ENCODE measurements around the gene KDM3B. TPM values are rescaled to one million over a fixed set of nuclear protein-coding genes. Genes with fewer than 3 reads are reported as not detected.
"Not testable (repeated sequence)": the region's sequence is repeated elsewhere in the genome, so short reads cannot be mapped to it uniquely, and the experiment has no call there.

KDM3B gene, protein sequence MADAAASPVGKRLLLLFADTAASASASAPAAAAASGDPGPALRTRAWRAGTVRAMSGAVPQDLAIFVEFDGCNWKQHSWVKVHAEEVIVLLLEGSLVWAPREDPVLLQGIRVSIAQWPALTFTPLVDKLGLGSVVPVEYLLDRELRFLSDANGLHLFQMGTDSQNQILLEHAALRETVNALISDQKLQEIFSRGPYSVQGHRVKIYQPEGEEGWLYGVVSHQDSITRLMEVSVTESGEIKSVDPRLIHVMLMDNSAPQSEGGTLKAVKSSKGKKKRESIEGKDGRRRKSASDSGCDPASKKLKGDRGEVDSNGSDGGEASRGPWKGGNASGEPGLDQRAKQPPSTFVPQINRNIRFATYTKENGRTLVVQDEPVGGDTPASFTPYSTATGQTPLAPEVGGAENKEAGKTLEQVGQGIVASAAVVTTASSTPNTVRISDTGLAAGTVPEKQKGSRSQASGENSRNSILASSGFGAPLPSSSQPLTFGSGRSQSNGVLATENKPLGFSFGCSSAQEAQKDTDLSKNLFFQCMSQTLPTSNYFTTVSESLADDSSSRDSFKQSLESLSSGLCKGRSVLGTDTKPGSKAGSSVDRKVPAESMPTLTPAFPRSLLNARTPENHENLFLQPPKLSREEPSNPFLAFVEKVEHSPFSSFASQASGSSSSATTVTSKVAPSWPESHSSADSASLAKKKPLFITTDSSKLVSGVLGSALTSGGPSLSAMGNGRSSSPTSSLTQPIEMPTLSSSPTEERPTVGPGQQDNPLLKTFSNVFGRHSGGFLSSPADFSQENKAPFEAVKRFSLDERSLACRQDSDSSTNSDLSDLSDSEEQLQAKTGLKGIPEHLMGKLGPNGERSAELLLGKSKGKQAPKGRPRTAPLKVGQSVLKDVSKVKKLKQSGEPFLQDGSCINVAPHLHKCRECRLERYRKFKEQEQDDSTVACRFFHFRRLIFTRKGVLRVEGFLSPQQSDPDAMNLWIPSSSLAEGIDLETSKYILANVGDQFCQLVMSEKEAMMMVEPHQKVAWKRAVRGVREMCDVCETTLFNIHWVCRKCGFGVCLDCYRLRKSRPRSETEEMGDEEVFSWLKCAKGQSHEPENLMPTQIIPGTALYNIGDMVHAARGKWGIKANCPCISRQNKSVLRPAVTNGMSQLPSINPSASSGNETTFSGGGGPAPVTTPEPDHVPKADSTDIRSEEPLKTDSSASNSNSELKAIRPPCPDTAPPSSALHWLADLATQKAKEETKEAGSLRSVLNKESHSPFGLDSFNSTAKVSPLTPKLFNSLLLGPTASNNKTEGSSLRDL (N-terminal part only)
- total RNA-seq (2014; rRNA removed; shearing (Covaris generic)) = 20.7 and 24.0 TPM in 2 replicates

DNA sequence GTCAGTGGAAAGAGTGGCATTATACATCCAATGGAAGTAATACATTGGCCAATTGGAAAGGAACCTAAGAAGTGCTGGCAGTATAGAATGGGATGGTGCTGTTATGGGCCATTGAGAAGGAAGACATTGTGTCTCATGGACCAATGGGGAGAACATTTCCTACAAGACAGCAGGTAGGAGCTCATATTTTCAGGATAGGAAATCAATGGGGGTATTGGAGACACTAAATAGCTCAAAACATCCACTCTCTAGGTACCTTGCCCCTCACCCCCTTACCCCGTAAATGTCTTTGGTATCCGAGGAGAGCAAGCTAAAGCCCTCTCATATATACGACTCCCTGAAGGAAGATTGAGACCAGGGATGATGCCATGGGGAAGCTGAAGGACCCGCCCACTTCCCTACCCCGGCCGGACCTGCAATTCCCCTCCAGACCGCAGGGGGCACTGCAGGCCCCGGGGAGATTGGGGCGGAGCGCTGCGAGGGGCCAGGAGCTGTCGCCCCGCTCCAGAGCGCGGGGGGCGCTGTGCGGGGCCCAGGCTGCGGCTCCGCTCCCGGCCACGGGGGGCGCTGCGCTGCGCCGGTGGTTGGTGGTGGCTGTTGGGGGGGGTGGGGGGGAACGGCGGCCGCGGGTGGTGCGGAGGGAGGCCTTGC, at the start of gene KDM3B:
Gene KDM3B, plus strand, starts transcription at position 615 of the 651 bp plus-strand sequence. CDS start 111 bp downstream, outside the sequence.
- DNase-seq (ENCODE audit: low read depth) = peak; percentile 75

DNA sequence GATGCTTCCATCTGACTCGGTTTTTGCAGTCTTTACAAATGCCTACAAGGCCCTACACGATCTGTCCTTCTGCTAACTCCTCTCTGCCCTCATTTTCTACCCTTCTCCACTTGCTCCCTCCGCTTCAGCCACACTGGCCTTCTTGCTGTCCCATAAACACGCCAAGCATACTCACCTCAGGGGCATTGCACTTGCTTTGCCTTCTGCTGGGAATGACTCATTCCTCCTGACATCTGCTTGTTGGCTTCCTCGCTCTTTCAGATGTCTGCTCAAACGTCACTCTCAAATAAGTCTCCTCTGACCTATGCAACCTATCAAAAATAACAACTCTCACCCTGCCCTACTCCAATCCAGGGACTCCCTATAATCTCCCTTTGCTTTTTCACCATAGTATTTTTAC, 49.1 kb upstream of the KDM3B start:
- DNase-seq (ENCODE audit: low read depth) = peak; percentile 61

DNA sequence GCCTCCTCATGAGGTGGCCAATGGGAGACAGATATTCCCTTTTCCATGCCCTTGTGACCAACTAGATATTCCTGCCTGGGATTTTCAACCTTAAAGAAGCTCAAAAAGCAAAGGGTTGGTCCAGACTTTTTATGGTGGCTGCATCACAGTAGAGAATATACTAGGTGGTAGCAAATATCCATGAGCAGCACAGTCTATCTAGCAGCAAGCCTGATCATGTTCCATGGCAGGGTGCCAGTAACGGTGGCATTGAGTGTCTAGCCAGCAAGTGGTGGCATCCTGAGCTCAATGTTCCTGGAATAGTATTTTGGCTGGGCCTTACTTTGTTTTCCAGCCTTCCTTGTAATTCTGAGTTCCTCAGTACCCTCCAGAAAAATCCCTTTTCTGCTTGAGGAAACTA, 46.7 kb upstream of the KDM3B start:
- no peak for DNase-seq (ENCODE audit: low read depth)

- no peak for DNase-seq (ENCODE audit: low read depth)
Measured at GRCh38 chr5:138315751-138316278, 36.7 kb upstream of the KDM3B start.

GRCh38 chr5:138316355-138316754, 36.1 kb upstream of the KDM3B start:
- no peak for DNase-seq (ENCODE audit: low read depth)

- not testable (repeated sequence) for DNase-seq (ENCODE audit: low read depth)
Measured at GRCh38 chr5:138318211-138318610, 34.3 kb upstream of the KDM3B start.

- peak; percentile 20 for DNase-seq (ENCODE audit: low read depth)
Measured at GRCh38 chr5:138330813-138331448, 21.6 kb upstream of the KDM3B start.

GRCh38 chr5:138331449-138332368, 20.8 kb upstream of the KDM3B start, which contains the start of gene CDC25C:
Gene CDC25C, minus strand, starts transcription at chr5:138331804. Its CDS starts 624 bp downstream, at chr5:138331180.
- DNase-seq (ENCODE audit: low read depth) = peak; percentile 99

DNA sequence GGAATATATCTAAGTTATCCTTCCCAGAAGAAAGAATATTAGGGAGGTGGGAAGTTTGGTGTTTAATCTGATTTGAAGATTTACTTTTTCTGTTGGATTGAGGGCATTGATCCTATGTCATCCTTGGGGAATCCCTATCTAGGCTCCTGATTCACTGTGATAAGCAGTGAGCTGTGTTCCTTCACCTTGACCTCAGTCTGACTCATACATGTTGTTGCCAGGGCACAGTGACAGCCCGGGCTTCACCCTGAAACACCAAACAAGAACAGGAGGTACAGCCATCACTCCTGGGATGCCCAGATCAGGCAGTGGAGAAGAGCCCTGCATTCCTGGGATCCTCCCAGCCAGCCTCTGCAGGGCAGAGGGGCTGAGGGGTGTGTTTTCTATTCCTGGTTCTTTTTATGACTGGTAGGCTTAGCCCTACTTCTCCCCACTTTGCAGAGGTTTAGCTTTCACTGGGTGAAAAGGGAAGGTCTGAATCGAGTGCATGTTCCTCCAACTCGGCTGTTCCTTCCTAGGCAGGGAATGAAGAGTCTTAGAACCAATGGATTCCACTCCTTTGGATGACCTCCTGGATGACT, 17.5 kb upstream of the KDM3B start:
- peak; percentile 35 for DNase-seq (ENCODE audit: low read depth)

- peak; percentile 87 for DNase-seq (ENCODE audit: low read depth)
Measured at GRCh38 chr5:138336952-138337684, 15.4 kb upstream of the KDM3B start.

DNA sequence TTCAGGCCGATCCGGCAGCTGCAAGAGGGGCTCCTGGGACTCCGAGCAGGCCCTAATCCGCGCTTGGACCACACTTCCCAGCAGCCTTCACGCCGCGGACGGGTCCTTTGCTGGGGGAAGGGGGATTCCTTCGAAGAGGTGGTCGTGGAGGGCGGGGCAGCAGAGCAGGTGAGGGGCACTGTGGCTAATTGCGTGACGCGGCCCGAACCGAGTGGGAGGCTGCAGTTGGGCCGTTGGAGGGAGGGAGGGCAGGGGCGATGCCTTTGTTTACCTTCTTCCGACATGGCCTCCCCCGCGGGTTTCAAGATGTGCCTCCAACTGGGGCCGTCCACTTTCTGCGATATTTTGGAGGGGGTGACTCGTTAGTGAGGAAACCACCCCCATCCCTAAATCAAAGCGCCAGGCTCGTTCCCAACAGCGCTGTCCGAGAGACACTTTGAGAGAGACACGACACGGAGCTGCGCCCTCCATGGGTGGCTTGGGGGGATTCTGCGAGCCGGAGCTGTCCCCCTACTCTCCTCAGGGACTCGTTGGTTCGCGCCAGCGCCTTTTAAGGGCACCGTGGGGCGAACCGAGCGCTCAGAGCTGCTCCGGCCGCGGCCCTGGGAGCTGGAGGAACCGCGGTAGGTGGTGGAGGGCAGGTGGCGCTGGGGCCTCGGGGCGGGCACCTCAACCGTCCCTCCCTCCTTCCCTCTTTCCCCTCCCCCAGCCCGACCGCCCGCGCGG, 14.6 kb upstream of the KDM3B start, which contains the start of gene FAM53C:
Gene FAM53C, plus strand, starts transcription at position 582 of the 726 bp plus-strand sequence. CDS start 3,070 bp downstream, outside the sequence.
- peak; percentile 88 for DNase-seq (ENCODE audit: low read depth)

- no peak for DNase-seq (ENCODE audit: low read depth)
Measured at GRCh38 chr5:138338411-138339090, 13.9 kb upstream of the KDM3B start.

DNA sequence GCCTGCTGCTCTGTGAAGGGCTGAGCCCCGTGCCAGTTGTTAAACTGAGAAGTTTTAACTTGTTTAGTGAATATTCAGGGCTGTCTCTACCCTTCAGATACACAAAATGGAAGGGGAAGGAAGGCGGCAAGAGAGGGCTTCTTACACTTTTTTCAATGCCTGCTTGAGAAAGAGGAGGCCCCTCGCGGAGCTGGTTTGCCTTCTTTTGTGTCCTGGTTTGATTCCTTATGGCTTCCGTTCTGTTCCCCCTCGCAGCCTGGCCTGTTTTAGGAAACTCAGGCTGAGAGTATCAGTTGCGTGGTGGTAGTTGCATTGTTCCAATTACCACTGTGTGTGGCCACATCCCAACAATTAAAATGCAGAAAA, 13.4 kb upstream of the KDM3B start:
- DNase-seq (ENCODE audit: low read depth) = no peak

GRCh38 chr5:138339464-138339863, 13.0 kb upstream of the KDM3B start:
- DNase-seq (ENCODE audit: low read depth) = no peak

DNA sequence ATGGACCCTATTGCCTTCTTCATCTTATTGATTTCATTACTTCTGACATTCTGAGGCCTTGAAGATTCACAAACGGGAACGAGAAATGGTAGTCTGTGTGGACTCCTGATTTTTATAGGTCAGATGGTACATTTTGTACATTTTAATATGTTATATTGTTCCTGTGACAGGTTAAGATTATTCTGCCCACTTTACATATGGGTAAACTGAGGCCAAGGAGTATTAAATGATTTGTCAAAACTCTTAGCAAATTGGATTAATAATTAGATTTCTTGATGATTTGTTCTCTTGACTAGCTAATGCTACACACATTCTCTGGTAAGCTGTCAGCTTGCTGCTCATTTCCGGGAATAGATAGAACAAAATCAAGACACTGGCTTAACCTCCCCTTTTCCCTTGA, 12.5 kb upstream of the KDM3B start:
- no peak for DNase-seq (ENCODE audit: low read depth)

DNA sequence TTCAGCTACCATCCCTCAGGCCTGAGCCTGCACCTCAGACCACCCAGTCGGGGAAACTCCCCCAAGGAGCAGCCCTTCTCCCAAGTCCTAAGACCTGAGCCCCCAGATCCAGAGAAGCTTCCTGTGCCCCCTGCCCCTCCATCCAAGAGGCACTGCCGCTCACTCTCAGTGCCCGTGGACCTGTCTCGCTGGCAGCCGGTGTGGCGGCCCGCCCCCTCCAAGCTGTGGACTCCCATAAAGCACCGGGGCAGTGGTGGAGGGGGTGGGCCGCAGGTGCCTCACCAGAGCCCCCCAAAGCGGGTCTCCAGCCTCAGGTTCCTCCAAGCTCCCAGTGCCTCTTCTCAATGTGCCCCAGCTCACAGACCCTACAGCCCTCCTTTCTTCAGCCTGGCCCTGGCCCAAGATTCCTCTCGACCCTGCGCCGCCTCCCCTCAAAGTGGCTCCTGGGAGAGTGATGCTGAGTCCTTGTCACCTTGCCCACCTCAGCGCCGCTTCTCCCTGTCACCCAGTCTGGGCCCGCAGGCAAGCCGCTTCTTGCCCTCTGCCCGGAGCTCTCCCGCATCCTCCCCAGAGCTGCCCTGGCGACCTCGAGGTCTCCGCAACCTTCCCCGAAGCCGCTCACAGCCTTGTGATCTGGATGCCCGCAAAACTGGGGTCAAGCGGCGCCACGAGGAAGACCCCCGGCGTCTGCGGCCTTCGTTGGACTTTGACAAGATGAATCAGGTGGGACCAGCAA, 7.4 kb upstream of the KDM3B start:
- no peak for DNase-seq (ENCODE audit: low read depth)
